ENCODE data around the gene SIN3A. TPM values are rescaled to one million over a fixed set of nuclear protein-coding genes. Genes with fewer than 3 reads are reported as not detected.

The SIN3A gene
- total and polyA plus RNA-seq, 2 of the 8 experiments (the other 6 are each of a cell fraction or from before 2014, with no cell fraction given) = 69.5 to 109 TPM

DNA sequence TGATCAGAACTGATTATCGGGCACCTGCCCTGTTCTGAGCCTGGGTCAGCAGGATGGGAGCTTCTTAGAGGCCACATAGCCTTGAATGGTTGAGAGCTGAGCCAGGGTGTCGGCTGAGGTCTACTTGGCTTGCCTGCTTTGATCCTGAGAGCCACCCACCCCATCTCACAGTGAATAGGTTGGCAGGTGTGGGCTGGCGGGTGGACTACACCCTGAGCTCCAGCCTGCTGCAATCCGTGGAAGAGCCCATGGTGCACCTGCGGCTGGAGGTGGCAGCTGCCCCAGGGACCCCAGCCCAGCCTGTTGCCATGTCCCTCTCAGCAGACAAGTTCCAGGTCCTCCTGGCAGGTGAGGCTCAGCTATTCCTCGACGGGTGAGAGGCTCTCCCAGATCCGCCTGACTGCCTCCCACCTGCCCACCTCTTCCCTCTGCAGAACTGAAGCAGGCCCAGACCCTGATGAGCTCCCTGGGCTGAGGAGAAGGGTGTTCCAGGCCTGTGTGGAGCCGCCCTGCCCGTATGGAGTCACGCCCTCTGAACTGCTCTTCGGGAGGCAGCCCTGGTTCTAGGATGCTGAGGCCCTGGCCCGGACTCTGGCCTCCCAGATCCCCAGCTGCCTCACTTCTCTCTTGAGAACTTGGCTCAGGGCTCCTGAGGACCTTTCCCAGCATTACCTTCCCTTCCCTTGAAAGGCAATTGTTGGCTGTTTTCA lies 111.8 kb downstream of the SIN3A start:
- Histone ChIP-seq H3K79me1 (ENCODE audit: low read depth, low read length) (0 out of 2 replicates have a peak, but pooled peaks cover 2% of the 10 kb centered on the region), H3K4me3 (ENCODE audit: extremely low read depth in 1 of 4, insufficient read depth in 2 of 4, low read depth in 3 of 4, low read length in 4 of 4) (no peak overlapping the region), H2AFZ (ENCODE audit: low read length) (no peak overlapping the region), H3K56ac (replicated peaks; ENCODE audit: insufficient read length, low read depth, low read length) (no peak overlapping the region), H2BK120ac (replicated peaks; ENCODE audit: low read depth, low read length) (no peak overlapping the region), H3K23me2 (ENCODE audit: low read depth, low read length) (peaks cover 8% of the 10 kb centered on the region), H3K18ac (ENCODE audit: extremely low read depth, low read length) (no peak overlapping the region), H3K14ac (ENCODE audit: insufficient read length) (no peak overlapping the region), H3K79me2 (ENCODE audit: control insufficient read depth in 1 of 2, insufficient read depth in 2 of 2, low read length in 2 of 2) (peaks cover 0 to 7% of the 10 kb centered on the region in 2 experiments; a peak in 2 of 4 replicates), H2BK12ac (ENCODE audit: low read depth, low read length) (no peak overlapping the region), H3K4ac (replicated peaks; ENCODE audit: insufficient read length, low read depth, low read length) (no peak overlapping the region), H2BK15ac (ENCODE audit: low read length) (no peak overlapping the region), H3K36me3 (ENCODE audit: control insufficient read depth in 2 of 4, insufficient read depth in 4 of 4, low read length in 3 of 4) (peaks cover 3 to 24% (median 5%) of the 10 kb centered on the region in 4 experiments; a peak in 5 of 8 replicates), H4K8ac (ENCODE audit: extremely low read depth, insufficient read depth, low read length) (no peak overlapping the region; the same call in 1 of the 2 replicates), H4K91ac (replicated peaks; ENCODE audit: insufficient read length, low read length) (no peak overlapping the region), H4K5ac (ENCODE audit: insufficient read length, low read depth, low read length) (no peak overlapping the region), H2BK5ac (ENCODE audit: low read depth, low read length) (no peak overlapping the region), H3K27ac (ENCODE audit: low read depth, low read length) (no peak overlapping the region), H4K20me1 (replicated peaks in 1 of 2; ENCODE audit: control insufficient read depth in 1 of 2, insufficient read depth in 2 of 2, low read length in 2 of 2) (no peaks in the 10 kb centered on the region), H3K4me2 (ENCODE audit: insufficient read depth in 1 of 2, low read depth in 2 of 2, low read length in 2 of 2) (no peak overlapping the region), H3K4me1 (replicated peaks in 1 of 4; ENCODE audit: control insufficient read depth in 3 of 4, insufficient read depth in 4 of 4, low read length in 3 of 4) (peaks cover 0 to 7% (median 2%) of the 10 kb centered on the region in 4 experiments; a peak in 5 of 7 replicates), H3K27me3 (replicated peaks in 1 of 4; ENCODE audit: control insufficient read depth in 3 of 4, extremely low read depth in 1 of 4, insufficient read depth in 3 of 4, low read length in 3 of 4) (no peaks in the 10 kb centered on the region; a peak in 1 of 7 replicates), H2BK20ac (ENCODE audit: low read length) (no peak overlapping the region), H3K23ac (ENCODE audit: insufficient read length) (no peak overlapping the region), H3K9ac (replicated peaks in 1 of 4; ENCODE audit: extremely low read depth in 1 of 4, low read depth in 3 of 4, low read length in 3 of 4) (no peak overlapping the region), H2AK5ac (ENCODE audit: low read depth, low read length) (no peak overlapping the region), H3K9me3 (ENCODE audit: insufficient read depth in 2 of 2, low read depth in 1 of 2, low read length in 1 of 2) (no peaks in the 10 kb centered on the region)
- POLR2A ChIA-PET (ENCODE audit: partially characterized antibody) = interaction anchor here (0.9 to 2.7 kb wide), 5 partner anchors 9 to 316 kb away, joined by 3 to 12 read pairs (median 5); partner anchors contain the start of gene PPCDC
- no peak for DNase-seq (ENCODE audit: low read depth in 1 of 2, low spot score in 2 of 2)
- WGBS, 2 experiments (ENCODE audit: extremely low coverage in 1 of 2, insufficient coverage in 1 of 2, insufficient read length in 1 of 2, insufficient replicate concordance in 2 of 2, low coverage in 1 of 2, low lambda C conversion rate in 2 of 2, missing lambda C conversion rate in 1 of 2) = 87% methylated on average over 13 of the region's 13 CpGs; no CpG with 5 or more reads in 1 of the 2 experiments
- FAIRE-seq = no peak
- CTCF ChIA-PET (ENCODE audit: partially characterized antibody) = interaction anchor here (0.6 to 1.4 kb wide), 3 partner anchors 11 to 28 kb away, joined by 3 to 6 read pairs (median 5); partner anchors contain the start of gene MAN2C1
- no peak for TF ChIP-seq CEBPB (IDR thresholded peaks at IDR 0.05; ENCODE audit: low read depth, low read length)
- TF ChIP-seq POLR2AphosphoS5 (IDR thresholded peaks at IDR 0.05; ENCODE audit: low read depth, low read length) = no peak
- no peak for TF ChIP-seq EP300 (IDR thresholded peaks at IDR 0.05; ENCODE audit: borderline replicate concordance in 1 of 2, low read depth in 2 of 2, low read length in 2 of 2)

All from H1 (cell line).